Ovary (tissue), 9 donors: ENCODE results near the gene DOK6. TPM values are rescaled to one million over a fixed set of nuclear protein-coding genes. Genes with fewer than 3 reads are reported as not detected.

Source experiments
- DNase-seq, 5 donors: peaks; one replicate each; pipeline ENCODE4 v3.0.0-alpha.2; 2019 to 2020
- H3K27ac ChIP-seq, 2 donors: fragments of 200-600 bp; one replicate each; pipeline versions ENCODE4 v1.5.1 to v1.8.0; 2019 to 2022
- H3K27me3 ChIP-seq: fragments of 200-600 bp; one replicate; pipeline ENCODE4 v1.8.0; 2022
- H3K36me3 ChIP-seq: fragments of 200-600 bp; sonication (generic); one replicate; pipeline ENCODE4 v1.5.1; 2019
- H3K4me1 ChIP-seq: one replicate; pipeline ENCODE4 v1.8.1; 2013; ENCODE audit warnings: mild to moderate bottlenecking, moderate library complexity; ENCODE audit not compliant: insufficient read depth
- H3K4me3 ChIP-seq: fragments of 200-600 bp; sonication (generic); one replicate; pipeline ENCODE4 v1.5.1; 2017
- H3K9me3 ChIP-seq, 2 donors: fragments of 200-600 bp in 1 of 2; sonication (generic) in 1 of 2; one replicate each; pipeline versions ENCODE4 v1.5.1 to v1.8.1; 2013 to 2019; ENCODE audit warnings: mild to moderate bottlenecking in 1 of 2, moderate library complexity in 1 of 2
- EP300 ChIP-seq: sonication (generic); formaldehyde crosslinking; IDR thresholded peaks from one replicate; pipeline ENCODE4 v1.6.1; 2017; ENCODE audit warnings: antibody characterized with exemption
- POLR2A ChIP-seq: fragments of 450-650 bp; IDR thresholded peaks from one replicate; pipeline ENCODE4 v1.6.1; 2017; ENCODE audit warnings: antibody characterized with exemption, mild to moderate bottlenecking, moderate library complexity
- WGBS, 3 donors: extraction: QIAGEN DNeasy Blood & Tissue Kit in 1 of 3; methylation state at CpG; one replicate each; pipeline versions ENCODE4 v1.1.5 to v1.1.7; 2013 to 2017; 5-methylcytosine and 5-hydroxymethylcytosine counted together
- intact Hi-C, 4 donors: fragments of 100-400 bp; cut with DNase I; formaldehyde crosslinking; loops; one replicate each; pipeline versions ENCODE4 v1.11.0 to v1.15.1; 2022 to 2023
- polyA plus RNA-seq, 2 donors: library from polyadenylated mRNA; stranded (reverse); fragments of 200-250 nt in 1 of 2; fragments of 350-450 nt in 1 of 2; fragmentation: Illumina TruSeq in 1 of 2; extraction: RNeasy Lipid Tissue Mini Kit (QIAGEN cat#74804) in 1 of 2; gene quantifications; one replicate each; pipeline ENCODE4 v1.2.3, GENCODE V29; 2013 to 2014
- total RNA-seq, 7 donors: library from RNA; depleted of rRNA in 2 of 7; stranded (reverse); fragments of >200 nt in 2 of 7; fragmentation: NEBNext Ultra II Directional in 3 of 7; extraction: Animal tissue kit (Norgen Biotek cat#: 25700) in 3 of 7; gene quantifications; one replicate each; pipeline versions ENCODE4 v1.1.0 to v1.2.4, GENCODE V29; 2016 to 2023
- TF ChIP-seq, protein P1 (sequence below), 3 donors: fragments of 450-650 bp in 2 of 3; fragments of 200-600 bp in 1 of 3; IDR thresholded peaks; one replicate each; pipeline versions ENCODE4 v1.5.1 to v1.8.0; 2016 to 2022; ENCODE audit warnings: antibody characterized with exemption in 3 of 3, mild to moderate bottlenecking in 1 of 3
- donor health status: DM: no; HTN: no; CAD: no; lungs with moderate emphysema.
- donor health status: DM: no; HTN: no; CAD: no.
- donor health status: Bipolar disorder and iron deficiency.
- donor health status: DM: yes; HTN: yes; CAD: no.
- donor health status: DM: no; HTN: no; CAD: no.
- donor health status: DM: yes; HTN: yes; CAD: no.

Gene DOK6
- total and polyA plus RNA-seq, 9 donors: 1.3 to 4.4 (median 2.8) TPM

DNA sequence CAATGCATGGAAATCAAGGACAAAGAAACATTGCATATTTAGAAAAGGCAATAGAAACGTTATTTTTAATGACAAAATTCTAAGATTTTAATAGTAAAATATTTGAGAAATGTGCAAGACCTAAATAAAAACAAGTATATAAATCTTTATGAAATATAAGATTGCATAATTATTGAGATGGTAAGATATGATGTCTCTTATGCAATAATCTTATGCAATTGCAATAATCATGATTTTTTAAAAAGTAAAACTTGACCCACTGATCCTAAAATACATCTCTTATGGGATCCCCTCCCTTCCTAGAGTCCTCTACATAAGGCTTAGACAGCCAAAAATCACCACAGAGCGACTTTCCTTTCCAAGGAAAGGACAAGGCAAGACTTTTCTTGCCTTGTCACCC is 249.0 kb downstream of the DOK6 start:
- Histone ChIP-seq H3K36me3 (no peaks in the 10 kb centered on the region), H3K27ac (no peak overlapping the region), H3K4me3 (no peak overlapping the region), H3K9me3 (no peaks in the 10 kb centered on the region), H3K27me3 (no peaks in the 10 kb centered on the region), H3K4me1 (no peaks in the 10 kb centered on the region)
- intact Hi-C loops: no loop called here
- no peak for TF ChIP-seq EP300
- TF ChIP-seq, protein P1, sequence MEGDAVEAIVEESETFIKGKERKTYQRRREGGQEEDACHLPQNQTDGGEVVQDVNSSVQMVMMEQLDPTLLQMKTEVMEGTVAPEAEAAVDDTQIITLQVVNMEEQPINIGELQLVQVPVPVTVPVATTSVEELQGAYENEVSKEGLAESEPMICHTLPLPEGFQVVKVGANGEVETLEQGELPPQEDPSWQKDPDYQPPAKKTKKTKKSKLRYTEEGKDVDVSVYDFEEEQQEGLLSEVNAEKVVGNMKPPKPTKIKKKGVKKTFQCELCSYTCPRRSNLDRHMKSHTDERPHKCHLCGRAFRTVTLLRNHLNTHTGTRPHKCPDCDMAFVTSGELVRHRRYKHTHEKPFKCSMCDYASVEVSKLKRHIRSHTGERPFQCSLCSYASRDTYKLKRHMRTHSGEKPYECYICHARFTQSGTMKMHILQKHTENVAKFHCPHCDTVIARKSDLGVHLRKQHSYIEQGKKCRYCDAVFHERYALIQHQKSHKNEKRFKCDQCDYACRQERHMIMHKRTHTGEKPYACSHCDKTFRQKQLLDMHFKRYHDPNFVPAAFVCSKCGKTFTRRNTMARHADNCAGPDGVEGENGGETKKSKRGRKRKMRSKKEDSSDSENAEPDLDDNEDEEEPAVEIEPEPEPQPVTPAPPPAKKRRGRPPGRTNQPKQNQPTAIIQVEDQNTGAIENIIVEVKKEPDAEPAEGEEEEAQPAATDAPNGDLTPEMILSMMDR (IDR thresholded peaks at IDR 0.05): no peak
- no peak for TF ChIP-seq POLR2A
- no peak for DNase-seq
- 93 to 94% (median 93%) methylated on average over 2 of the region's 2 CpGs for WGBS, 3 donors

DNA sequence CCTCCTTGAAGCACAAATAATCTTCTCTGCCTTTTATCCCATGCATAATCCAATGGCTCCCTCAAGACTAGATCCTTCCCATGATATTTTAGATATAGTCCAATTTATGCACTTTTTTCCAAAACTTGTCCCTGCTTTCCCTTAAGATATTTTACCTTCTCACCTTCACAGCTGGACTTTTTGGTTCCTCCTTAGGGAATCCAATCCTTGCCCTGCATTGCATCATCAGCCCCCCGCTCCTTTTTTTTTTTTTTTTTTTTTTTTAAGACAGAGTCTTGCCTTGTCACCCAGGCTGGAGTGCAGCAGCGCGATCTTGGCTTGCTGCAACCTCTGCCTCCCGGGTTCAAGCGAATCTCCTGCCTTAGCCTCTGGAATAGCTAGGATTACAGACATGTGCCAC is 250.6 kb downstream of the DOK6 start:
- TF ChIP-seq POLR2A: no peak
- TF ChIP-seq EP300: no peak
- TF ChIP-seq, protein P1 (IDR thresholded peaks at IDR 0.05): no peak
- Histone ChIP-seq H3K4me3 (no peak overlapping the region), H3K36me3 (no peaks in the 10 kb centered on the region), H3K27ac (no peak overlapping the region), H3K4me1 (no peaks in the 10 kb centered on the region), H3K27me3 (no peaks in the 10 kb centered on the region), H3K9me3 (no peaks in the 10 kb centered on the region)
- DNase-seq: no peak
- WGBS, 3 donors: 96 to 98% (median 97%) methylated on average over 5 of the region's 5 CpGs
- intact Hi-C loops: no loop called here

DNA sequence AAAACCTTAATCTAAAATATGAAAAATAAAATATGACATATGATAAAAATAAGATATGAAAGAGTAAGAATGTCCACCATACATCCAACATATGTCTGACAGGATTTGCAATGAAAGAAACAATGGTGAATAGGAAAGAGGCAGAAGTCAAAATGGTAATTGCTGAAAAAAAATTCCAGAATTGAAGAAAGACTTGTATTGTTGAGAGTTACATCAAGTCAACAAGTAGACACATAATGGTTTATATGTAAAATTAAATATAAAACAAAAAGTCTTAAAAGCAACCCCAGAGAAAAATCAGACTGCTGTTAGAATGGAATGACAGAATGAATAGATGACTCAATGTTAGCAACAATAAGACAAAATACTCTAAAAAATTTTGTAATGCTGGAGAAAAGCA is 255.1 kb downstream of the DOK6 start:
- Histone ChIP-seq H3K27me3 (no peaks in the 10 kb centered on the region), H3K4me1 (no peaks in the 10 kb centered on the region), H3K36me3 (no peaks in the 10 kb centered on the region), H3K27ac (no peak overlapping the region), H3K9me3 (no peaks in the 10 kb centered on the region), H3K4me3 (no peak overlapping the region)
- TF ChIP-seq EP300 (no peak), POLR2A (no peak)
- DNase-seq: no peak
- intact Hi-C loops: no loop called here

GRCh38 chr18:69658103-69658502 is 257.4 kb downstream of the DOK6 start:
- no peak for TF ChIP-seq EP300
- TF ChIP-seq POLR2A: no peak
- TF ChIP-seq, protein P1 (IDR thresholded peaks at IDR 0.05): no peak
- no peaks in the 10 kb centered on the region for H3K9me3 ChIP-seq
- no peaks in the 10 kb centered on the region for H3K4me1 ChIP-seq
- no peak overlapping the region for H3K4me3 ChIP-seq
- DNase-seq: no peak
- H3K27ac ChIP-seq: no peak overlapping the region
- no peaks in the 10 kb centered on the region for H3K36me3 ChIP-seq
- no peaks in the 10 kb centered on the region for H3K27me3 ChIP-seq
- WGBS, 3 donors: 95 to 99% (median 96%) methylated on average over 4 of the region's 4 CpGs
- intact Hi-C loops: no loop called here

GRCh38 chr18:69658685-69659084 is 258.0 kb downstream of the DOK6 start:
- 52 to 55% (median 53%) methylated on average over 2 of the region's 2 CpGs for WGBS, 3 donors

More at GRCh38 chr18:69658685-69659084, 258.0 kb downstream of the DOK6 start:
- H3K27ac ChIP-seq: no peak overlapping the region
- no peaks in the 10 kb centered on the region for H3K36me3 ChIP-seq
- H3K4me3 ChIP-seq: no peak overlapping the region
- no peaks in the 10 kb centered on the region for H3K9me3 ChIP-seq
- no peak for TF ChIP-seq POLR2A
- TF ChIP-seq, protein P1 (IDR thresholded peaks at IDR 0.05): no peak
- no peak for TF ChIP-seq EP300
- intact Hi-C loops: no loop called here
- no peaks in the 10 kb centered on the region for H3K27me3 ChIP-seq
- DNase-seq: no peak
- no peaks in the 10 kb centered on the region for H3K4me1 ChIP-seq
